Spleen (tissue), 11 donors: Measurements from ENCODE around the gene TAS1R3. TPM values are rescaled to one million over a fixed set of nuclear protein-coding genes. Genes with fewer than 3 reads are reported as not detected.

Experiments
- DNase-seq: peaks from one replicate; pipeline ENCODE4 v3.0.0-alpha.2; 2020
- H3K27ac ChIP-seq, 8 donors: fragments of 200-600 bp; sonication (generic) in 7 of 8; 1 replicate in 4 of 8; 2 replicates in 4 of 8; pipeline versions ENCODE4 v1.5.0 to v1.8.0; 2016 to 2021; ENCODE audit warnings: inconsistent platforms in 4 of 8, mild to moderate bottlenecking in 4 of 8, moderate library complexity in 1 of 8
- H3K27me3 ChIP-seq, 7 donors: fragments of 200-600 bp; sonication (generic) in 6 of 7; replicated peaks in 1 of 7; 1 replicate in 4 of 7; 2 replicates in 3 of 7; pipeline versions ENCODE4 v1.5.0 to v1.8.0; 2016 to 2021; ENCODE audit warnings: inconsistent platforms in 3 of 7, mild to moderate bottlenecking in 1 of 7
- H3K36me3 ChIP-seq, 6 donors: fragments of 200-600 bp; sonication (generic) in 5 of 6; 1 replicate in 4 of 6; 2 replicates in 2 of 6; pipeline versions ENCODE4 v1.5.0 to v1.8.0; 2016 to 2021; ENCODE audit warnings: inconsistent platforms in 2 of 6
- H3K4me1 ChIP-seq, 6 donors: fragments of 200-600 bp; sonication (generic) in 5 of 6; 1 replicate in 3 of 6; 2 replicates in 3 of 6; pipeline versions ENCODE4 v1.5.0 to v1.8.0; 2016 to 2021; ENCODE audit warnings: inconsistent platforms in 3 of 6
- H3K4me3 ChIP-seq, 8 donors: fragments of 200-600 bp; sonication (generic) in 7 of 8; 1 replicate in 4 of 8; 2 replicates in 4 of 8; pipeline versions ENCODE4 v1.5.0 to v1.8.0; 2016 to 2021; ENCODE audit warnings: inconsistent platforms in 4 of 8, mild to moderate bottlenecking in 4 of 8, moderate library complexity in 2 of 8
- H3K9me3 ChIP-seq, 8 donors: fragments of 200-600 bp; sonication (generic) in 7 of 8; 1 replicate in 4 of 8; 2 replicates in 4 of 8; pipeline versions ENCODE4 v1.5.0 to v1.8.0; 2016 to 2021; ENCODE audit warnings: inconsistent platforms in 4 of 8
- CTCF ChIP-seq, 11 experiments: fragments of 200-600 bp in 7 of 11; fragments of 450-650 bp in 4 of 11; sonication (generic) in 4 of 11; IDR thresholded peaks in 8 of 11; conservative IDR thresholded peaks in 3 of 11; 1 replicate in 7 of 11; 2 replicates in 4 of 11; pipeline versions ENCODE4 v1.4.0 to v1.8.0; 2016 to 2021; ENCODE audit warnings: antibody characterized with exemption in 11 of 11, inconsistent platforms in 4 of 11, mild to moderate bottlenecking in 1 of 11
- POLR2A ChIP-seq, 3 donors: fragments of 450-650 bp; IDR thresholded peaks; one replicate each; pipeline ENCODE4 v1.5.1; 2017; ENCODE audit warnings: antibody characterized with exemption in 3 of 3, mild to moderate bottlenecking in 1 of 3
- POLR2AphosphoS5 ChIP-seq, 3 donors: sonication (generic); formaldehyde crosslinking; IDR thresholded peaks; one replicate each; pipeline ENCODE4 v1.5.1; 2017; ENCODE audit warnings: antibody characterized with exemption in 3 of 3
- WGBS, 5 donors: extraction: QIAGEN DNeasy Blood & Tissue Kit in 3 of 5; methylation state at CpG; one replicate each; pipeline versions ENCODE4 v1.1.5 to v1.1.7; 2013 to 2018; 5-methylcytosine and 5-hydroxymethylcytosine counted together
- intact Hi-C: fragments of 100-400 bp; cut with DNase I; formaldehyde crosslinking; loops from one replicate; pipeline ENCODE4 v1.15.0; 2023; ENCODE audit warnings: low total_unique reads
- polyA plus RNA-seq, 3 donors: library from polyadenylated mRNA; stranded (reverse); fragments of 200-250 nt; gene quantifications; one replicate each; pipeline ENCODE4 v1.2.1, GENCODE V29; 2013
- total RNA-seq, 7 donors: library from RNA; depleted of rRNA in 3 of 7; stranded (reverse); fragments of >200 nt in 3 of 7; fragmentation: NEBNext Ultra II Directional in 4 of 7; extraction: Animal tissue kit (Norgen Biotek cat#: 25700) in 4 of 7; gene quantifications; one replicate each; pipeline versions ENCODE4 v1.1.0 to v1.2.1, GENCODE V29; 2016 to 2021
- donor health status: healthy with polysubstance abuse.
- donor health status: DM: no; HTN: no; CAD: no; lungs with moderate emphysema.
- donor health status: DM: no; HTN: no; CAD: no.
- donor health status: Bipolar disorder and iron deficiency.
- donor health status: healthy.
- donor health status: DM: no; HTN: no; CAD: no.
- donor health status: DM: yes; HTN: yes; CAD: no.

The TAS1R3 gene
- total and polyA plus RNA-seq, 10 donors: 0.23 to 5.9 (median 2.2) TPM

DNA sequence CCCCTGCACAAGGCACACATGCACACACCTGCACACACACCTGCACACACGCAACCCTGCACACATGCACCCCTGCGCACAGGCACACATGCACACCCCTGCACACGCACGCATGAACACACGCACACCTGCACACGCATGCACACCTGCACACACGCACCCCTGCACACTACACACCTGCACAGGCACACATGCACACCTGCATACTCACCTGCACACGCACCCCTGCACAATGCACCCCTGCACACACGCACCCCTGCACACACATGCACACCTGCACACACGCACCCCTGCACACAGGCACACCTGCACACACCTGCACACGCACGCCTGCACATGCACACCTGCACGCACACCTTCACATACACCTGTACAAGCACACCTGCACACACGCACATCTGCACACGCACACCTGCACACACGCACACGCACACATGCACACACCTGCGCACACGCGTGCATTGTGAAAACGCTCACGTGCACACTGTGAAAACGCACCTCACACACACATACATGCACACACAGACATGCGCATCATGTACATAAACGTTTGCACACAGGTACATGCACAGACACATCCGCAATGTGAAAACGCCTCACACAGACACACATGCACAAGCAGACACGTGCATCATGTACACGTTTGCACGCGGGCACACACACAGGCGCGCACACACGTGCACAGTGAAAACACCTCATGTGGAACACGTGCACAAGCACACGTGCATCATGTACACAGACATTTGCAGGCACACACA, 9.9 kb downstream of the TAS1R3 start:
- Histone ChIP-seq H3K4me1 (peaks cover 0 to 18% (median 6%) of the 10 kb centered on the region in 6 donors), H3K27me3 (no peaks in the 10 kb centered on the region), H3K9me3 (no peaks in the 10 kb centered on the region), H3K4me3 (no peak overlapping the region), H3K27ac (no peak overlapping the region), H3K36me3 (peaks cover 0 to 60% (median 19%) of the 10 kb centered on the region in 6 donors)
- intact Hi-C loops: no loop called here
- no peak for DNase-seq
- TF ChIP-seq POLR2AphosphoS5 (IDR thresholded peaks at IDR 0.05) (peak in 1 of 3 donors; percentile 22), CTCF (IDR thresholded peaks at IDR 0.05 in 8 of 11, conservative IDR thresholded peaks at IDR 0.05 in 3 of 11) (no peak)
- WGBS, 5 donors: 92 to 94% (median 94%) methylated on average over 34 to 36 of the region's 36 CpGs

- DNase-seq: no peak
- TF ChIP-seq POLR2AphosphoS5 (IDR thresholded peaks at IDR 0.05) (no peak), CTCF (IDR thresholded peaks at IDR 0.05 in 8 of 11, conservative IDR thresholded peaks at IDR 0.05 in 3 of 11) (no peak), POLR2A (IDR thresholded peaks at IDR 0.05) (no peak)
- no peaks in the 10 kb centered on the region for H3K27me3 ChIP-seq
- no peak overlapping the region for H3K27ac ChIP-seq
- H3K4me3 ChIP-seq: no peak overlapping the region
- H3K9me3 ChIP-seq: no peaks in the 10 kb centered on the region
- H3K4me1 ChIP-seq: peaks cover 0 to 24% (median 12%) of the 10 kb centered on the region in 6 donors
- intact Hi-C loops: no loop called here
- WGBS, 5 donors: 93 to 96% (median 94%) methylated on average over 15 to 17 of the region's 17 CpGs
- H3K36me3 ChIP-seq: peaks cover 0 to 54% (median 19%) of the 10 kb centered on the region in 6 donors
Measured at GRCh38 chr1:1341549-1342021, 10.5 kb downstream of the TAS1R3 start.

DNA sequence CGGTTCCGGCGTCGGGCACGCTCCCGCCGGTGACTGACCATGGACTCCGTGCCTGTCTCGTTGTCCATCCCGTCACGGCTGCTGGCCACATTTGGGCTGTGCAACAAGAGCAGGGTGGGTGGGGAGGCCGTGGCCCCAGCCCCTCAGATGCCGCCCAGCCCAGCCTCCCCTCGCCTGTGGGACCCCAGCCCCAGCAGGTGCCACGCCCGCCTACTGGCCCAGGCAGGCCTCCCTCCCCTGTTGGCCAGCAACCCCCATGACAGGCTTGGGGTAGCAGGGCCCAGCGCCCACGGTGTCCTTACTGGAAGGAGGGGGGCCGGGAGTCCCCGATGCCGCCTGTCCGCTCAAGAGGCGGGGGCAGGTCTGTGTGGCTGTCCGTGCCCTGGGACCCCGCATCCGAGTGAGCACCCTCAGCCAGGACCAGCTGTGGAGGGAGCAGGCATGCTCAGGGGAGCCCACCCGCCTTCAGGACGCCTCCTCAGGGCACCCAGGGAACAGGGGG, 11.0 kb downstream of the TAS1R3 start:
- no peak for DNase-seq
- peaks cover 0 to 49% (median 19%) of the 10 kb centered on the region in 6 donors for H3K36me3 ChIP-seq
- peaks cover 0 to 29% (median 15%) of the 10 kb centered on the region in 6 donors for H3K4me1 ChIP-seq
- no peak overlapping the region for H3K27ac ChIP-seq
- no peak overlapping the region for H3K4me3 ChIP-seq
- no peaks in the 10 kb centered on the region for H3K27me3 ChIP-seq
- 95 to 100% (median 96%) methylated on average over 1 to 28 of the region's 28 CpGs for WGBS, 5 donors
- intact Hi-C loops: no loop called here
- TF ChIP-seq POLR2A (IDR thresholded peaks at IDR 0.05) (no peak), CTCF (IDR thresholded peaks at IDR 0.05 in 8 of 11, conservative IDR thresholded peaks at IDR 0.05 in 3 of 11) (no peak), POLR2AphosphoS5 (IDR thresholded peaks at IDR 0.05) (no peak)
- H3K9me3 ChIP-seq: no peaks in the 10 kb centered on the region

GRCh38 chr1:1342584-1343115, 11.6 kb downstream of the TAS1R3 start:
- no peak for DNase-seq
- no peak for TF ChIP-seq CTCF (IDR thresholded peaks at IDR 0.05 in 8 of 11, conservative IDR thresholded peaks at IDR 0.05 in 3 of 11)
- TF ChIP-seq POLR2A (IDR thresholded peaks at IDR 0.05): no peak
- no peak for TF ChIP-seq POLR2AphosphoS5 (IDR thresholded peaks at IDR 0.05)
- intact Hi-C loops: no loop called here
- Histone ChIP-seq H3K27me3 (no peaks in the 10 kb centered on the region), H3K4me1 (peaks cover 5 to 35% (median 21%) of the 10 kb centered on the region in 6 donors), H3K36me3 (peaks cover 0 to 44% (median 19%) of the 10 kb centered on the region in 6 donors), H3K27ac (no peak overlapping the region), H3K9me3 (no peaks in the 10 kb centered on the region), H3K4me3 (no peak overlapping the region)
- 83 to 91% (median 86%) methylated on average over 12 to 18 of the region's 18 CpGs for WGBS, 5 donors
